A673 (cell line): Measurements from ENCODE around the gene TRAK1. TPM values are rescaled to one million over a fixed set of nuclear protein-coding genes. Genes with fewer than 3 reads are reported as not detected.

ENCODE experiments used
- BruUV-seq: library from RNA; stranded (reverse); fragments of 400-500 nt; replicated peaks from 2 replicates; lab custom pipeline; 2021; lab: Mats Ljungman, UMichigan
- CTCF ChIA-PET: fragments of 300-600 bp; sonication (Branson Sonifier 250); formaldehyde crosslinking; loops from one replicate; lab custom pipeline; 2022; ENCODE audit warnings: antibody characterized with exemption; lab: Charles Lee
- POLR2A ChIA-PET: fragments of 300-600 bp; sonication (Branson Sonifier 250); formaldehyde crosslinking; loops from one replicate; lab custom pipeline; 2022; ENCODE audit warnings: antibody characterized with exemption; ENCODE audit not compliant: low non-redundant PET; lab: Charles Lee
- DNase-seq: peaks from one replicate; pipeline ENCODE4 v3.0.0-alpha.2; 2015; ENCODE audit warnings: low spot score
- H3K27ac ChIP-seq: fragments of 200-600 bp; sonication (generic); 2 replicates; pipeline ENCODE4 v1.5.1; 2016; ENCODE audit warnings: mixed run types, low read depth, mild to moderate bottlenecking, mixed read lengths, antibody characterized with exemption, low read length; ENCODE audit not compliant: poor library complexity, severe bottlenecking
- H3K27me3 ChIP-seq: fragments of 200-600 bp; sonication (generic); replicated peaks from 2 replicates; pipeline ENCODE4 v1.6.1; 2017; ENCODE audit warnings: mixed run types, low read depth, mild to moderate bottlenecking, mixed read lengths, antibody characterized with exemption, low read length; ENCODE audit not compliant: insufficient read depth, poor library complexity
- H3K36me3 ChIP-seq: fragments of 200-600 bp; sonication (generic); 2 replicates; pipeline ENCODE4 v1.6.1; 2016; ENCODE audit warnings: mixed run types, mild to moderate bottlenecking, mixed read lengths, antibody characterized with exemption, low read length; ENCODE audit not compliant: insufficient read depth, poor library complexity, severe bottlenecking
- H3K4me1 ChIP-seq: fragments of 200-600 bp; sonication (generic); 2 replicates; pipeline ENCODE4 v1.6.1; 2017; ENCODE audit warnings: mixed run types, mild to moderate bottlenecking, mixed read lengths, antibody characterized with exemption, low read length; ENCODE audit not compliant: insufficient read depth, poor library complexity, severe bottlenecking
- H3K4me3 ChIP-seq: fragments of 200-600 bp; sonication (generic); 2 replicates; pipeline ENCODE4 v1.5.1; 2016; ENCODE audit warnings: low read depth, mixed run types, mild to moderate bottlenecking, mixed read lengths, low read length; ENCODE audit not compliant: poor library complexity, severe bottlenecking
- H3K9me3 ChIP-seq: fragments of 200-600 bp; sonication (generic); 2 replicates; pipeline ENCODE4 v1.6.1; 2016; ENCODE audit warnings: mixed run types, low read depth, mild to moderate bottlenecking, mixed read lengths, antibody characterized with exemption, low read length; ENCODE audit not compliant: poor library complexity, severe bottlenecking
- EZH2 ChIP-seq: fragments of 200-600 bp; sonication (generic); IDR thresholded peaks from 2 replicates; pipeline ENCODE4 v1.6.1; 2017; ENCODE audit warnings: borderline replicate concordance, low read depth, mild to moderate bottlenecking, mixed read lengths, antibody characterized with exemption, low read length; ENCODE audit not compliant: poor library complexity, severe bottlenecking
- intact Hi-C: fragments of 100-400 bp; cut with micrococcal nuclease; formaldehyde crosslinking; loops from one replicate; pipeline ENCODE4 v1.10.0; 2022; ENCODE audit not compliant: unreplicated experiment
- total RNA-seq: library from RNA; stranded (reverse); gene quantifications from 2 replicates; pipeline ENCODE4 v1.2.3, GENCODE V29; 2021
- TF ChIP-seq, protein P1 (sequence below): fragments of 300-800, 200-600 bp; sonication (generic); conservative IDR thresholded peaks from 2 replicates; pipeline ENCODE4 v1.5.1; 2017; ENCODE audit warnings: low read depth, mild to moderate bottlenecking, antibody characterized with exemption, low read length, moderate library complexity, mixed read lengths

Gene TRAK1
- total RNA-seq, 1 experiment from 2014 or later = 16.3 TPM

DNA sequence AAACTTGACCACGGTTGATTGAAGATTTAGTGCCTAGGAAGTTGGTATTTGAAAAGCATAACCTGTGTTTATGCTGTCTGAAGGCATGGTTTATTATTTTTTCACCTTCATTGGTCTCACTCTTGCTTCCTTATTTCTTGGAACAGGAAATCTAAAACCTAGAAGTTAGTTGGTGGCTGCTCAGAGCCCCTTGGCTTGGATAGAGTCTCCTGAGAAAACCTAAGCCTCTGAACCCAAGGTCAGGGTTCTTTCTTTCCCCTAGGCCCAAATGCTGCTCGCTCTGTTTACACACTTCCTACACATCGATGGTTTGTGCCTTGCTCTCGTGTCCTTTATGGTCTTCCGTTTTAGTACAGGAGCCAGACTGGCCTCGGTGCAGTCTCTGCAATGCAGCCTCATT lies 82.2 kb downstream of the TRAK1 start:
- no peaks in the 10 kb centered on the region for H3K36me3 ChIP-seq
- H3K4me3 ChIP-seq = no peak overlapping the region
- ChIA-PET CTCF (no interaction called here), POLR2A (no interaction called here)
- H3K4me1 ChIP-seq = peaks cover 6% of the 10 kb centered on the region
- no peaks in the 10 kb centered on the region for H3K27me3 ChIP-seq
- TF ChIP-seq, protein P1, sequence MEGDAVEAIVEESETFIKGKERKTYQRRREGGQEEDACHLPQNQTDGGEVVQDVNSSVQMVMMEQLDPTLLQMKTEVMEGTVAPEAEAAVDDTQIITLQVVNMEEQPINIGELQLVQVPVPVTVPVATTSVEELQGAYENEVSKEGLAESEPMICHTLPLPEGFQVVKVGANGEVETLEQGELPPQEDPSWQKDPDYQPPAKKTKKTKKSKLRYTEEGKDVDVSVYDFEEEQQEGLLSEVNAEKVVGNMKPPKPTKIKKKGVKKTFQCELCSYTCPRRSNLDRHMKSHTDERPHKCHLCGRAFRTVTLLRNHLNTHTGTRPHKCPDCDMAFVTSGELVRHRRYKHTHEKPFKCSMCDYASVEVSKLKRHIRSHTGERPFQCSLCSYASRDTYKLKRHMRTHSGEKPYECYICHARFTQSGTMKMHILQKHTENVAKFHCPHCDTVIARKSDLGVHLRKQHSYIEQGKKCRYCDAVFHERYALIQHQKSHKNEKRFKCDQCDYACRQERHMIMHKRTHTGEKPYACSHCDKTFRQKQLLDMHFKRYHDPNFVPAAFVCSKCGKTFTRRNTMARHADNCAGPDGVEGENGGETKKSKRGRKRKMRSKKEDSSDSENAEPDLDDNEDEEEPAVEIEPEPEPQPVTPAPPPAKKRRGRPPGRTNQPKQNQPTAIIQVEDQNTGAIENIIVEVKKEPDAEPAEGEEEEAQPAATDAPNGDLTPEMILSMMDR = no peak
- no peak for TF ChIP-seq EZH2
- no TSS peak for BruUV-seq
- H3K27ac ChIP-seq = no peak overlapping the region
- no peaks in the 10 kb centered on the region for H3K9me3 ChIP-seq
- intact Hi-C loops = no loop called here
- DNase-seq = no peak

DNA sequence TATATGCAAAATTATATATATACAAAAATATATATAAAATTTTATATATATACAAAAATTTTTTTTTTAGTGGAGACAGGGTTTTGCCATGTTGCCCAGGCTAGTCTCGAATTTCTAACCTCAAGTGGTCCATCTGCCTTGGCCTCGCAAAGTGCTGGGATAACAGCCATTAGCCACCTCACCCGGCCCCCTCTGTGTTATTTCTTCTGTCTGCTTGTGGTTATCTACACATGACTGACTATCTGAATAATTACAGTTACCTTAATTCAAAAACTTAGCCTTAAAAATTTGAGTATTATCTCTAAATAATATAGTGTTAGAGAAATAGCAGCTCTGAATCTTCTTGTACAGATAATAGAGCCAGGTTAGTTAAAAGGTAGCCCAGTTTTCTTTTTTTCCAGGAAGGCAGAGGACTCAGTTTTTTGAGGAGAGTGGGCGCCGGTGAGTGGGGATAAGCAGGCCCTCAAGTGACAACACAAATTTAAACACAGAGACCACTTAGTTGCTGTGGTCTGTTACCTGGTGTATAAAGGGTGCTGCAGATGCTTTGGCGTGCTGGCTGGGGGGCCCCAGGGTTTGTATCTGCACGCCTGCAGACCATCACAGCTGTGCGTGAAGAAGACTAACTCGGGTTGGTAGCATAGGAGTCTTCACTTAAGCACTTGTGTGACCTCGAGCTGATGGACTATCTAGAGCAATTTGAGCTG lies 83.7 kb downstream of the TRAK1 start:
- CTCF ChIA-PET = no interaction called here
- peaks cover 10% of the 10 kb centered on the region for H3K4me1 ChIP-seq
- DNase-seq = no peak
- no peak overlapping the region for H3K27ac ChIP-seq
- no peak overlapping the region for H3K4me3 ChIP-seq
- no TSS peak for BruUV-seq
- TF ChIP-seq, protein P1 = no peak
- TF ChIP-seq EZH2 = no peak
- no peaks in the 10 kb centered on the region for H3K36me3 ChIP-seq
- H3K27me3 ChIP-seq = no peaks in the 10 kb centered on the region
- no peaks in the 10 kb centered on the region for H3K9me3 ChIP-seq
- POLR2A ChIA-PET = no interaction called here
- intact Hi-C loops = no loop called here

DNA sequence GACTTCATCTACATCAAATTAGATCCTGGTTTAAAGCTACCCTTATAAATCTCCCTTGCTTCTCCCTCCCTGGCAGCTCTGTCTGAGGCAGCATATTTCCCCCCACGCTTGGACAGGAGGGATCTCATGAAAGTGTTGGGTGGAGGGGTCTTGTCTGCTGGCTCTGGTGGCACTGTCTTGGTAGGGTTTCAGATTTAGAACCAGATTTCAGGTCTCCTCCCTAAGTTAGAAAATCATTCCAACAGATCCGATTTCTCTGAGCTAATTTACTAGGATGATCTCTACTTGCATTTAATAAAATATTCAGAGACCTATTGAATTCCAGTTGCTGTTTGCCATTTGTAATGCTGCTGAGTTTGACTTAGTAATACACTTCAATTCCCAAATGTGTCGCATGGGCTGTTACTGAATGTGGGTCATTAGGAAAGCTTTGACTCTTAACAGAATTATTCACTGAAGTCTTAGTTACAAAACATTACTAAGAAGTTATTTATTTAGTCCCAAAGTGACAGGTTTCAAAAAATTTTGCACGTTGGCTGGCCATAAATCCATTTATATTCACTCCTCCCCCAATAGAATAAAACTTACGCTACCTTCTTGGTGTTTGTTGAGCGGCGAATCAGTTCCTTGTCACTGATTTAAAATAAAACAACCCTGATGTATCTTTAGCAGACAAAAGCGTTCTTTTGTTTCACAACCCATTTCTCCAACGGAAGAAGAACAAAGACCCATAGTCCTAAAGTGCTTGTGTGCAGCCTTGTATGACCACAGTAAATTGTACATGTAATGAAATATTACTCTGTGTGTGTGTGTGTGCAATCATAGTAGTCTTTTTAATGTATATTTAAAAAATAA lies 84.5 kb downstream of the TRAK1 start:
- no peak for DNase-seq
- Histone ChIP-seq H3K4me1 (peaks cover 12% of the 10 kb centered on the region), H3K27ac (no peak overlapping the region), H3K36me3 (no peaks in the 10 kb centered on the region), H3K4me3 (no peak overlapping the region), H3K27me3 (no peaks in the 10 kb centered on the region), H3K9me3 (no peaks in the 10 kb centered on the region)
- BruUV-seq = no TSS peak
- ChIA-PET CTCF (no interaction called here), POLR2A (no interaction called here)
- intact Hi-C loops = no loop called here
- no peak for TF ChIP-seq EZH2
- TF ChIP-seq, protein P1 = no peak
